Fibroblast of the aortic adventitia (primary cell): Measurements from ENCODE around the gene CLCN4. TPM values are rescaled to one million over a fixed set of nuclear protein-coding genes. Genes with fewer than 3 reads are reported as not detected.

ENCODE experiments used
- DNase-seq: peaks from one replicate; pipeline ENCODE4 v3.0.0-alpha.2; 2010; ENCODE audit warnings: low read depth
- H3K4me3 ChIP-seq: 2 replicates; pipeline ENCODE4 v1.5.1; 2011; ENCODE audit warnings: low read depth, mild to moderate bottlenecking, control low read depth, low read length, moderate library complexity
- total RNA-seq: library from RNA; depleted of rRNA; stranded (reverse); fragments of >200 nt; gene quantifications from 2 replicates; pipeline ENCODE4 v1.2.3, GENCODE V29; 2012; ENCODE audit warnings: low replicate concordance
- TF ChIP-seq, protein P1 (sequence below): IDR thresholded peaks from 2 replicates; pipeline ENCODE4 v1.5.1; 2011; ENCODE audit warnings: mild to moderate bottlenecking, low read length, control low read depth, inconsistent platforms; ENCODE audit not compliant: insufficient read depth

Gene CLCN4
- total RNA-seq, 1 donor, result 6.7 TPM

DNA sequence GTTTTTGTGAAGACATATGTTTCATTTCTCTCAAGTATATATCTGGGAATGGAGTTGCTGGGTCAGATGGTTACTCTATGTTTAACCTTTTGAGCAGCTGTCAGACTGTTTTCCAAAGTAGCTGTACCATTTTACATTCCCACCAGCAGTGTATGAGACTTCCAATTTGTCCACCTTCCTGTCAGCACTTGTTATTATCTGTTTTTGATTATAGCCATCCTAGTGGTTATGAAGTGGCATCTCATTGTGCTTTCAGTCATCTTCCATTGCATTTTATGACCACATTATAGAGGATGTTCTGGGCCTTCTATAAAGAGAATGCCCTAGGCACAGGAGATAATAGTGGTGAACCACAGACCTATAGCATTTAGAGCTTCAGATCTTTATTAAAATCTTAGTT lies 39.2 kb downstream of the CLCN4 start:
- TF ChIP-seq, protein P1, sequence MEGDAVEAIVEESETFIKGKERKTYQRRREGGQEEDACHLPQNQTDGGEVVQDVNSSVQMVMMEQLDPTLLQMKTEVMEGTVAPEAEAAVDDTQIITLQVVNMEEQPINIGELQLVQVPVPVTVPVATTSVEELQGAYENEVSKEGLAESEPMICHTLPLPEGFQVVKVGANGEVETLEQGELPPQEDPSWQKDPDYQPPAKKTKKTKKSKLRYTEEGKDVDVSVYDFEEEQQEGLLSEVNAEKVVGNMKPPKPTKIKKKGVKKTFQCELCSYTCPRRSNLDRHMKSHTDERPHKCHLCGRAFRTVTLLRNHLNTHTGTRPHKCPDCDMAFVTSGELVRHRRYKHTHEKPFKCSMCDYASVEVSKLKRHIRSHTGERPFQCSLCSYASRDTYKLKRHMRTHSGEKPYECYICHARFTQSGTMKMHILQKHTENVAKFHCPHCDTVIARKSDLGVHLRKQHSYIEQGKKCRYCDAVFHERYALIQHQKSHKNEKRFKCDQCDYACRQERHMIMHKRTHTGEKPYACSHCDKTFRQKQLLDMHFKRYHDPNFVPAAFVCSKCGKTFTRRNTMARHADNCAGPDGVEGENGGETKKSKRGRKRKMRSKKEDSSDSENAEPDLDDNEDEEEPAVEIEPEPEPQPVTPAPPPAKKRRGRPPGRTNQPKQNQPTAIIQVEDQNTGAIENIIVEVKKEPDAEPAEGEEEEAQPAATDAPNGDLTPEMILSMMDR, result no peak
- no peak for DNase-seq

DNA sequence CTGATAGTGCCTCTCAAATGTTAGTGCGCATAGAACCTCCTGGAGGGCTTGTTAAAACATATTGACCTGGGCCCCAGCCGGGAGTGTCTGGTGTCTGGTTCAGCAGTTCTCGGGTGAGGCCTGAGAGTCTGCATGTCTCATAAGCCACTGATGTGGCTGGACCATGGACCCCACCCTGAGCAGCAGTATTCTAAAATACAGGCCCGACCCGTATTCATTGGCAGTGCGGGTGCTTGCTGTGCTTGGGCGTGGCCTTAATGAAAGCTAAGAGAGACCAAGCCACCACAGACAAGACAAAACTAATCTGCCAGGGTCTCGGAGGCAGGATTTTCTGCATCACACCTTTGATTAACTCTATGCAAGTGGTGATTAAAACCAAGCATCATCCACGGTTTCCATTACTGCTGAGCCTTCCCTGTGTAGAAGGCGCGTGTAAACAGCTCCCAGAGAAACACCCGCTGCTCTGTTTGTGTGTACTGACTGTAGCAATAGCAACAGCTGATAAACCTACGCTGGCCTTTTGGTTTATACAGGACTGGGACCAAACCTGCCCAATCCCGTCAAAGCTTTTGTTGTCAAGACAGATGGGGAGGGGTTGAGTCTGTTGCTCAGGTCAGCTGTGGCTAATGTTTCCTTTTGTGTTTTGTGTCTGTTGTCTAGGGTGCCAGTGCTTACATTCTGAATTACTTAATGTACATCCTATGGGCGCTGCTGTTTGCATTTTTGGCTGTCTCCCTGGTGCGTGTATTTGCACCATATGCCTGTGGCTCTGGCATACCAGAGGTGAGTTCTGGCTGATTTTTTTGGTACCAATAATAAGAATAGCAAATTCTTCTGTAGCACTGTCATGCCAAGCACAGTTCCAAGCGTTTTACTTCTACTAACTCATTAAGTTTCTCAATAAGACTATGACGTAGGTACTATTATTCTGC lies 40.8 kb downstream of the CLCN4 start:
- no peak for DNase-seq
- no peak overlapping the region for H3K4me3 ChIP-seq
- TF ChIP-seq, protein P1, result no peak

More for the DNA sequence above, 39.2 kb downstream of the CLCN4 start:
- H3K4me3 ChIP-seq, result no peak overlapping the region

DNA sequence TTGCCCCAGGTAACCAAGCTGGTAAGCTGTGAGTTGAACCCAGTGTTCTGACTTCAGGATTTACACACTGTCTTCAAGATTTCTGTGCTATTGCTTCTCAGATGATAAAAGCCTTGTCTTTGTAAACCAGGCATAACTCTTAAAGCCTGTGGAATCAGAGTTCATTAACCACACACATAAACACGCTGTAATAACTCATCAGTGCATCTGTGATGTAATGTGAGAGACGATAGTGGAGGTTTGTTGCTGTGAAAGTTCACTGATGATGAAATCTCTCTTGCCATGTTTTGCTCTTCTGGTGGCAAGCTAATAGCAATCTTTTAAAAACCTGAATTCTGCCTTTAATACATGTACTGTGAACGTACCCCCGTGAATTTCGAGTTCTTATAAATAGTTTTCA lies 41.5 kb downstream of the CLCN4 start:
- TF ChIP-seq, protein P1, result no peak
- DNase-seq, result no peak
- no peak overlapping the region for H3K4me3 ChIP-seq

- TF ChIP-seq, protein P1, result no peak
- no peak overlapping the region for H3K4me3 ChIP-seq
- DNase-seq, result no peak
Measured at GRCh38 chrX:10199212-10199611, 42.4 kb downstream of the CLCN4 start.

DNA sequence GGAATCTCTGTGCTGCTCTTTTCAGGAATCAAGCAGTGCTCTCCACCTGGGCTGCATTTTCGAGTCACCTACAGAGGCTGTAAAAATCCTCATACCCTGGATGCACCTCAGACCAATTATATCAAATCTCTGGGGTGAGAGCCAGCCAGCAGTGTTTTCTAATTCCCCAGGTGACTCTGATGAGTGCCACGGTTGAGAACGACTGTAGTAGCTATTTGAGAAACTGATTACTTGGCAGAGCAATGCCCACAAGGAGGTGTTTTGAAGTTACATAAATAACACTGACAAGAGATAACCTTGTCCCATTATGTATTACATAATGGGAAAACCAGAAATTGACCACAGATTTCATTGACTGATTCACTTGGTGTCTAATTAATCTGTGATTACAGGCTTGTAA lies 46.8 kb downstream of the CLCN4 start:
- TF ChIP-seq, protein P1, result no peak
- H3K4me3 ChIP-seq, result no peak overlapping the region
- DNase-seq, result no peak

DNA sequence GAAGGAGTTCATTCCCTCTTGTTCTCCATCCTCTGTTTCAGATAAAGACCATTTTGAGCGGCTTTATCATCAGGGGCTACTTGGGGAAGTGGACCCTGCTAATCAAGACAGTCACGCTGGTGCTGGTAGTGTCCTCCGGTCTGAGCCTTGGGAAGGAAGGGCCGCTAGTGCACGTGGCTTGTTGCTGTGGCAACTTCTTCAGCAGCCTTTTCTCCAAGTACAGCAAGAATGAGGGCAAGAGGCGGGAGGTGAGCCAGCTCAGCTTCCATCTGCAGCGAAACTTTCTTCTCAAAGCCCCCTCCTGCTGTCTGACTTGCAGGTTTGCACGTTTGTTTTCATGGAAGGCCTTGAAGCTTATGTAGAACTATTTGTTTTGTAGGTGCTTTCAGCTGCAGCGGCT lies 49.5 kb downstream of the CLCN4 start:
- TF ChIP-seq, protein P1, result no peak
- H3K4me3 ChIP-seq, result no peak overlapping the region
- DNase-seq, result no peak
